AG04449 (cell line): Measurements from ENCODE around the gene HHLA2.

Source experiments
- CTCF ChIA-PET: fragments of 350-600 bp; formaldehyde crosslinking; extraction: SDS; loops from one replicate; lab custom pipeline; 2021; ENCODE audit warnings: antibody characterized with exemption; lab: Yijun Ruan, JAX
- POLR2A ChIA-PET: fragments of 400-600, 350-600 bp; formaldehyde crosslinking; extraction: SDS; loops from one replicate; lab custom pipeline; 2020; ENCODE audit warnings: antibody characterized with exemption, inconsistent platforms; lab: Yijun Ruan, JAX
- DNase-seq: peaks from one replicate; pipeline ENCODE4 v3.0.0-alpha.2; 2010; ENCODE audit warnings: low read depth, low spot score
- H3K4me3 ChIP-seq: 2 replicates; pipeline ENCODE4 v1.5.1; 2011; ENCODE audit warnings: low read depth, mild to moderate bottlenecking, control low read depth, low read length
- CTCF ChIP-seq: IDR thresholded peaks from one replicate; pipeline ENCODE4 v1.5.1; 2011; ENCODE audit warnings: mild to moderate bottlenecking, moderate library complexity, low read length, control low read depth, inconsistent platforms; ENCODE audit not compliant: insufficient read depth; ENCODE audit errors: missing control alignments

HHLA2 gene

DNA sequence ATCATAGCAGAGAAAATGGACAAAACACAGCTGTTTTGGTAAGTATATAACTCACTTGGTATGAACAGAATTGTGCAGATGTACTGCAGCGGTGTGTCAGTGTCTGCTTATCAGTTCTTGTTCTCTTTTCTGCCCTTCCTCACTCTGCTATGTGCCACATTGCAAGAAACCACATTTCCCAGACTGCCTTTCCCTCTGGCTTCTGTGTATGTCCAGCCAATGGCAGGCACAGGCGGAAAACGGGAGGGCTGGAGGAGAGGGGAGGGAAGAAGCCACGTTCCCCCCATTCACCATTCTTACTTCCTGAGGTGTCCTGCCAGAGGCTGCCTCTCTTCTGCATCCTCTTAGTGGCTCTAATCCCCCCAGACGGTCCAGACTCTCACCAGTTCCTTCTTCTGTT is 15.4 kb downstream of the HHLA2 start:
- ChIA-PET CTCF (no interaction called here), POLR2A (no interaction called here)
- no peak for TF ChIP-seq CTCF
- no peak for DNase-seq
- no peak overlapping the region for H3K4me3 ChIP-seq

DNA sequence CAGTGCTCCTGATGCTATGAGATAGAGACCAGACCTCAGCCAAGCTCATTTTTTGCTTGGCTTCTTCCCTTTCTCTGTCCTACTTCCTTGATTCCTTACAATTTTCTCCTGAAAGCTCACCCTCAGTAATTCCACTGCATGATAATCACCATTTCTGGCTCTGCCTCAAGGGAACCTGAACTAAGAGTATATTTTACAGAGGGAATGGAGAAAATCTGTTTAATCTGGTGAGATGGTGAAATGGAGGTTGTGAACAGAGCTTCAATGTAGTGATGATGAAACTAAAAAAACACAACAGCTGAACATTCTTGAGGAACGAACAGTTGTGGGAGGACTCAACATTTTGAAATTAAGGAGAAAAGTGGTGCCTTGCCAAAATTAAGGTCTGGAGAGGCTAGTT is 16.3 kb downstream of the HHLA2 start:
- POLR2A ChIA-PET = no interaction called here
- TF ChIP-seq CTCF = no peak
- H3K4me3 ChIP-seq = no peak overlapping the region
- CTCF ChIA-PET = no interaction called here
- peak; percentile 29 for DNase-seq

- POLR2A ChIA-PET = no interaction called here
- TF ChIP-seq CTCF = no peak
- CTCF ChIA-PET = interaction anchor here (0.9 to 1.2 kb wide), 2 partner anchors 12 to 60 kb away, joined by 3 read pairs; no protein-coding TSS in a partner anchor
- H3K4me3 ChIP-seq = no peak overlapping the region
- DNase-seq = no peak
Measured at GRCh38 chr3:108315767-108316301, 19.5 kb downstream of the HHLA2 start.

DNA sequence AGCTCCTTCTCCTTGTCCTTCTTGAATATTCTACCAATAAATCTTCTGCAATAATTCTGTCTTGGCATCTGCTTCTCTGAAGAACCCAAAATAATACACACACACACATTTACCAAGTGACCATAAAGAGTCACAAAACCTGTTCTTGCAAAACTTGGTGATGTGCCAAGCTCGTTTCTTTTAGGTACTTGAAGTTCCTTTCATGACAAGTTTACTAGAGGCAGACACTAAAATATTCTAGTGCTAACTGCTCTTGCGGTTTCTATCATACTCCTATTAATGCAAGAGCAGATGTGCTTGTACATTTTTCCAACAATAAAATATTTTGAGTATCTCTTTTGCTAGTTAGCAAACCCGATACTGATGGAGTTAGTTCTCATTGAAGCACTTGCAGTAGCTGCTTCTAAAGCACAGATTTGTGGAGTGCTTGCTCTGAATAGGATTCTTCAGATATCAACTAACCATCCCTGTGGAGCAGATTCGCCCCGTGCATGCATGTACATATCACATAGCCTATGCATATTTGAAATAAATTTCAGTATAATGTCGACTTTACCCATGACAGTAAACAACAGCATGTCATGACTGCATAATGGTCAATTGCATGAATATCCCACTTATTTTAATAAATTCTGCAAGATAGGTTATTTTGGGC is 23.2 kb downstream of the HHLA2 start:
- no peak overlapping the region for H3K4me3 ChIP-seq
- no peak for DNase-seq
- CTCF ChIA-PET = no interaction called here
- POLR2A ChIA-PET = no interaction called here
- no peak for TF ChIP-seq CTCF

DNA sequence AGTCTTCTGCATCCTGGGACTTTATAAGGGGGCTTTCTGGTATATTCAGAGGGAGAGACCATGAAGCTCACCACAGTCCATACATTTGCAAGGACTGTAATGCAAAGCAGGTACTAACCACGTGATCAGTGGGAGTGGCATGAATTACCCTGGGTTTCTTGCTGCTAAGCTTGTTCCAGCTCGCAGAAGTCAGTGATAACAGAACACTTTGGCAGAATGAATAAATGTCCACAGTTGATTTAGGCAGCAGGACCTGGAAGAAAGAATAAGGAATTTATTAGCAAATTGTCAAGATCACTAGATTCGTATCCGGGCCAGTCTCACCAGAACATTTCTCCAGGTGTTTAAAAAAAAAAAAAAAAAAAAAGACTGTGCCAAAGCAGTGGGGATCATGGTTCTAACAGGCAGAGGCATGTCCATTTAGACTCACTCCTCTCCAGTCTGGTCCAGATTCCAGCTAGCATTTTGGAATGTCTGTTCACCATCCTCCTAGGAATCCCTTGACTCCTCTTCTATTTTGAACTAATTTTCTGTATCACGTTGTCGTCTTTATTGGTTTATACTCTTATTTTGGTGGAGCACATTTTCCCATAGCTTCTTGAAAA is 24.5 kb downstream of the HHLA2 start:
- ChIA-PET CTCF (no interaction called here), POLR2A (no interaction called here)
- H3K4me3 ChIP-seq = no peak overlapping the region
- DNase-seq = no peak
- TF ChIP-seq CTCF = no peak

GRCh38 chr3:108322352-108322751 is 26.0 kb downstream of the HHLA2 start:
- no peak for TF ChIP-seq CTCF
- CTCF ChIA-PET = no interaction called here
- H3K4me3 ChIP-seq = no peak overlapping the region
- no peak for DNase-seq
- POLR2A ChIA-PET = no interaction called here
